ENCODE measurements around the gene DDX1. TPM values are rescaled to one million over a fixed set of nuclear protein-coding genes. Genes with fewer than 3 reads are reported as not detected.

DDX1 gene
- polyA plus RNA-seq, 1 donor (not counting 4 experiments of a cell fraction or from before 2014, with no cell fraction given) = 140 TPM

- dilution Hi-C loops (cut with MboI; ENCODE audit: extremely low pct_ligation_motif_present, low sequenced_read_pairs) = no loop called here
- Histone ChIP-seq H3K4me1 (ENCODE audit: control insufficient read depth, extremely low read depth, insufficient read depth, low read length) (no peaks in the 10 kb centered on the region), H3K27me3 (ENCODE audit: control insufficient read depth, extremely low read depth, insufficient read depth, low read length) (no peaks in the 10 kb centered on the region), H3K9me1 (ENCODE audit: control insufficient read depth, extremely low read depth, insufficient read depth, low read length) (no peaks in the 10 kb centered on the region), H3K79me2 (ENCODE audit: control insufficient read depth, insufficient read depth, low read length) (no peaks in the 10 kb centered on the region), H2AFZ (ENCODE audit: control insufficient read depth, low read length) (no peak overlapping the region), H3K4me3 (ENCODE audit: control insufficient read depth in 2 of 3, extremely low read depth in 1 of 3, insufficient read depth in 2 of 3, low read depth in 1 of 3, low read length in 3 of 3) (no peak overlapping the region), H3K4me2 (ENCODE audit: control insufficient read depth, extremely low read depth, insufficient read depth, low read depth, low read length) (no peak overlapping the region), H3K27ac (ENCODE audit: control insufficient read depth, insufficient read depth, low read length) (no peak overlapping the region), H3K9me3 (ENCODE audit: control insufficient read depth, low read depth, low read length) (no peaks in the 10 kb centered on the region), H3K9ac (ENCODE audit: control insufficient read depth, extremely low read depth, insufficient read depth, low read length) (no peak overlapping the region), H3K36me3 (ENCODE audit: control insufficient read depth in 2 of 2, extremely low read depth in 1 of 2, insufficient read depth in 2 of 2, low read length in 2 of 2) (peaks cover 14 to 19% of the 10 kb centered on the region in 2 experiments), H4K20me1 (ENCODE audit: control insufficient read depth, extremely low read depth, insufficient read depth, low read length) (no peaks in the 10 kb centered on the region)
- no peak for FAIRE-seq
- no peak for DNase-seq (ENCODE audit: low read depth, low spot score)
- TF ChIP-seq EZH2 (IDR thresholded peaks at IDR 0.05; ENCODE audit: low read length) = no peak
- TF ChIP-seq, protein P1, sequence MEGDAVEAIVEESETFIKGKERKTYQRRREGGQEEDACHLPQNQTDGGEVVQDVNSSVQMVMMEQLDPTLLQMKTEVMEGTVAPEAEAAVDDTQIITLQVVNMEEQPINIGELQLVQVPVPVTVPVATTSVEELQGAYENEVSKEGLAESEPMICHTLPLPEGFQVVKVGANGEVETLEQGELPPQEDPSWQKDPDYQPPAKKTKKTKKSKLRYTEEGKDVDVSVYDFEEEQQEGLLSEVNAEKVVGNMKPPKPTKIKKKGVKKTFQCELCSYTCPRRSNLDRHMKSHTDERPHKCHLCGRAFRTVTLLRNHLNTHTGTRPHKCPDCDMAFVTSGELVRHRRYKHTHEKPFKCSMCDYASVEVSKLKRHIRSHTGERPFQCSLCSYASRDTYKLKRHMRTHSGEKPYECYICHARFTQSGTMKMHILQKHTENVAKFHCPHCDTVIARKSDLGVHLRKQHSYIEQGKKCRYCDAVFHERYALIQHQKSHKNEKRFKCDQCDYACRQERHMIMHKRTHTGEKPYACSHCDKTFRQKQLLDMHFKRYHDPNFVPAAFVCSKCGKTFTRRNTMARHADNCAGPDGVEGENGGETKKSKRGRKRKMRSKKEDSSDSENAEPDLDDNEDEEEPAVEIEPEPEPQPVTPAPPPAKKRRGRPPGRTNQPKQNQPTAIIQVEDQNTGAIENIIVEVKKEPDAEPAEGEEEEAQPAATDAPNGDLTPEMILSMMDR (optimal IDR thresholded peaks at IDR 0.05 in 1 of 3, IDR thresholded peaks at IDR 0.05 in 1 of 3, conservative IDR thresholded peaks at IDR 0.05 in 1 of 3; ENCODE audit: extremely low read depth in 1 of 3, insufficient read depth in 2 of 3, low read length in 3 of 3) = no peak
These were observed 35.3 kb downstream of the DDX1 start for GRCh38 chr2:15626967-15627366.

DNA sequence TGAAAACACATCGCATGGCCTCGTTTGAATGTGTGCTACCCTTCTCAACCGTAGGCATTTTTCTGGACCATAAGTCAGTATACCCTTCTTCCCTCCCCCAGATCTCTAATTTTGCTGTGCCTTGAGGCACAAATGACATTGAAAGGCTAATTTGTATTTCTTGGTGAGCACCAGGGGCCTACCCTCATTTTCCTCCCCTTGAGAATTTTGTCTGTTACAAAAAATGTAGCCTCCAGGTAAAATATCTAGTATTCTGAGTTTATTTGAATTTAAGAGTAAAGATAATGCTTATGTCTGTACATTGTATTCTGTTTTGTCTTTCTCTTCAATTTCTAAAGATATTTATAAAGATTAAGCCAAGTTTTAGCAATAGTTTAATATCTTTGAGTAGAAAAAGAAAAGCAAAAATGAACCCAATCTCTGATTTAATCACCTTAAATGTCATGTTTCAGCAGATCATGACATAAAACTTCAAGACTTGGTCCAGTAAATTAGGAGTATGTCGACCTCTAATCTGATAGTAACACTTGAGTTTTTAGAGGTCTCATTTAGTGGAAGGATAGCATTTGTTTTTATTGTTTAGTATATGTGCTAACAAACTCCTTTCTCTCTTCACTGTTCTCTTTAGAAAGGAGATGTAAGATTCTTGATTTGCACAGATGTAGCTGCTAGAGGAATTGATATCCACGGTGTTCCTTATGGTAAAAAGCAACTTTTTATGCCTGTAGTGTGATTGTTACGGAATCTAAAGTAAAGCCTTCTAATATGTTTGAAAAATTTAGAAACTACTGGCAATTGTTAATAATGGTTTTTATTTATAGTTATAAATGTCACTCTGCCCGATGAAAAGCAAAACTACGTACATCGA, 36.4 kb downstream of the DDX1 start:
- H3K4me2 ChIP-seq (ENCODE audit: control insufficient read depth, extremely low read depth, insufficient read depth, low read depth, low read length) = no peak overlapping the region
- no peaks in the 10 kb centered on the region for H3K9me3 ChIP-seq (ENCODE audit: control insufficient read depth, low read depth, low read length)
- peaks cover 5% of the 10 kb centered on the region for H3K4me1 ChIP-seq (ENCODE audit: control insufficient read depth, extremely low read depth, insufficient read depth, low read length)
- H3K79me2 ChIP-seq (ENCODE audit: control insufficient read depth, insufficient read depth, low read length) = no peaks in the 10 kb centered on the region
- H3K36me3 ChIP-seq (ENCODE audit: control insufficient read depth in 2 of 2, extremely low read depth in 1 of 2, insufficient read depth in 2 of 2, low read length in 2 of 2) = peaks cover 19 to 22% of the 10 kb centered on the region in 2 experiments
- no peak overlapping the region for H3K4me3 ChIP-seq (ENCODE audit: control insufficient read depth in 2 of 3, extremely low read depth in 1 of 3, insufficient read depth in 2 of 3, low read depth in 1 of 3, low read length in 3 of 3)
- no peaks in the 10 kb centered on the region for H3K9me1 ChIP-seq (ENCODE audit: control insufficient read depth, extremely low read depth, insufficient read depth, low read length)
- H2AFZ ChIP-seq (ENCODE audit: control insufficient read depth, low read length) = no peak overlapping the region
- H3K9ac ChIP-seq (ENCODE audit: control insufficient read depth, extremely low read depth, insufficient read depth, low read length) = no peak overlapping the region
- no peak for FAIRE-seq
- dilution Hi-C loops (cut with MboI; ENCODE audit: extremely low pct_ligation_motif_present, low sequenced_read_pairs) = no loop called here
- no peak for TF ChIP-seq EZH2 (IDR thresholded peaks at IDR 0.05; ENCODE audit: low read length)
- TF ChIP-seq, protein P1 (optimal IDR thresholded peaks at IDR 0.05 in 1 of 3, IDR thresholded peaks at IDR 0.05 in 1 of 3, conservative IDR thresholded peaks at IDR 0.05 in 1 of 3; ENCODE audit: extremely low read depth in 1 of 3, insufficient read depth in 2 of 3, low read length in 3 of 3) = no peak
- no peaks in the 10 kb centered on the region for H3K27me3 ChIP-seq (ENCODE audit: control insufficient read depth, extremely low read depth, insufficient read depth, low read length)
- H3K27ac ChIP-seq (ENCODE audit: control insufficient read depth, insufficient read depth, low read length) = no peak overlapping the region
- DNase-seq (ENCODE audit: low read depth, low spot score) = no peak
- no peaks in the 10 kb centered on the region for H4K20me1 ChIP-seq (ENCODE audit: control insufficient read depth, extremely low read depth, insufficient read depth, low read length)

Measured in keratinocyte (primary cell).